NT2/D1 (cell line): ENCODE data around the gene SNURF.

Experiments
- SUZ12 ChIP-seq: IDR thresholded peaks from 2 replicates; pipeline ENCODE4 v1.6.1; 2011; ENCODE audit not compliant: insufficient read length, insufficient read depth; ENCODE audit errors: extremely low read depth
- ZNF274 ChIP-seq: IDR thresholded peaks from 2 replicates; pipeline ENCODE4 v1.6.1; 2011; ENCODE audit warnings: mild to moderate bottlenecking, low read depth, low read length

DNA sequence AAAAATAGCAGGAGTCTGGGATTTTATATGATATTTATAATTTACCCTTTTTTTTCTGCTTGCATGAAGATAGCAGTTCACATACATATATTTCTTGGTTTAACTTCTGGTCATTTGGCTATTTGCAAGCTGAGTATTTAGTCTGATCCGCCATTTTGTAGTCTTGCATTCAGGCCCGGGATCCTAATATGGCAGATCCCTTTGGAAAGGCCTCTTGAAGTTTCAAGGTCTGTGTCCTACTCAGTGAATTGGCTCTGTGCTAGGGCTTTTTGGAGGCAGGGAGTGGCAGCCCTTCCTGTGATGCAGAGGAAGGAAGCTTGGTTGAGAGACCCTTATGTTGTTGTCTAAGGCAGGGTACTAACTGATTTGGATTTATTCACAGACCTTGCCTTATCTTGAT, 2.9 kb downstream of the SNURF start:
- TF ChIP-seq SUZ12: no peak
- TF ChIP-seq ZNF274: no peak
